ENCODE results near the gene SLC9A3. TPM values are rescaled to one million over a fixed set of nuclear protein-coding genes. Genes with fewer than 3 reads are reported as not detected.
A peak's percentile ranks its signal among the peaks of the same experiment; 100 is the strongest.

The SLC9A3 gene
- total RNA-seq: 1 to 10 TPM; 1.7 to 1.8 TPM

GRCh38 chr5:524234-524972, at the start of gene SLC9A3:
Gene SLC9A3 (minus strand): TSS chr5:524449.
- Mint-ChIP-seq H3K36me3 (no peaks in the 10 kb centered on the region), H3K4me1 (ENCODE audit: low read depth) (peaks cover 33% of the 10 kb centered on the region), H3K27me3 (peaks cover 55% of the 10 kb centered on the region), H3K27ac (no peak within 1 kb of the TSS), H3K9me3 (no peaks in the 10 kb centered on the region), H3K4me3 (peak within 1 kb of the TSS; percentile 5)
- intact Hi-C loops (cut with micrococcal nuclease): no loop called here
- CTCF ChIA-PET: no interaction called here
- no peak for DNase-seq
- POLR2A ChIA-PET: no interaction called here

GRCh38 chr5:573976-574375, 49.7 kb upstream of the SLC9A3 start:
- no peak for DNase-seq
- intact Hi-C loops (cut with micrococcal nuclease): no loop called here
- ChIA-PET CTCF (no interaction called here), POLR2A (no interaction called here)
- H3K27me3 Mint-ChIP-seq: peaks cover 22% of the 10 kb centered on the region
- peaks cover 3% of the 10 kb centered on the region for H3K36me3 Mint-ChIP-seq
- no peaks in the 10 kb centered on the region for H3K4me1 Mint-ChIP-seq (ENCODE audit: low read depth)
- H3K27ac Mint-ChIP-seq: no peak overlapping the region
- no peak overlapping the region for H3K4me3 Mint-ChIP-seq
- H3K9me3 Mint-ChIP-seq: peaks cover 29% of the 10 kb centered on the region

DNA sequence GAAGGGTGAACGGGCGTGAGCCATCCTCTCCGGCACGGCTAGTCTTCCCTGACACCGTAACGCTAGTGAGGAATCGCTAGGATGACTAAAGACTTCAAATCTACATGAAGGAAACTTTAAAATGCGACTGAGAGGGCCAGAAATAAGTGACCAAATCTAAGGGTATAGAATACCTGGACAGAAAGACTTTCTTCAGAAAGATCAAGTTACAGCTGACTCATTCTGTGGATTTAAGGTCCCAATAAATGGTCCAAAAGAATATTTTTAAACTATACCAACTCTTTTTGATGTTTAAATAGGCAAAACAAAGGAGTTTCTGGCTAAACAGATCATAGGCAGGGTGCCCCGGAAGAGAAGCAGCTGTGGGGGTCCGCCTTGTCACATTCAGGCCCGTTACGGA, 49.0 kb upstream of the SLC9A3 start:
- Mint-ChIP-seq H3K27ac (no peak overlapping the region), H3K4me1 (ENCODE audit: low read depth) (no peaks in the 10 kb centered on the region), H3K27me3 (peaks cover 25% of the 10 kb centered on the region), H3K9me3 (peaks cover 29% of the 10 kb centered on the region), H3K36me3 (peaks cover 3% of the 10 kb centered on the region), H3K4me3 (no peak overlapping the region)
- intact Hi-C loops (cut with micrococcal nuclease): no loop called here
- DNase-seq: no peak
- CTCF ChIA-PET: no interaction called here
- POLR2A ChIA-PET: no interaction called here

- H3K27ac Mint-ChIP-seq: no peak overlapping the region
- CTCF ChIA-PET: no interaction called here
- H3K9me3 Mint-ChIP-seq: peaks cover 26% of the 10 kb centered on the region
These were observed 48.3 kb upstream of the SLC9A3 start for GRCh38 chr5:572398-573019.

DNA sequence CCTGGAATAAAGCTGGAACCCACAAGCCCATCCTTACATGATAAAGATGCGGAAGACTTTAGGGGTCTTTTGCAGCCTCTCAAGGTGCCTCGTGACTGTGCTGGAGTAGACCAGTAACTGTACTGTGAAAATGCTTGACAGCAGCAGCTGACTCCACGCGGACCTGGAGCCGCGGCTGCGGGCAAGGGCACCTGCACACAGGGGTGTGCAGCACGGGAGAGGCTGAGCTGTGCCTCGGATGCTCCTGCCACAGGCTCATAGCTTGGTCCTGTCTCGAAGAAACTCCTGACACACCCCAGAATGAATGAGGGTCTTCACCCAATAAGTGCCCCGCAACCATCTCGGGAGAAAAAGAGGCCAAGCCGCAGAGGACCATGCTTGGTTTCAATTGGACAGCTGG, 47.5 kb upstream of the SLC9A3 start:
- Mint-ChIP-seq H3K27me3 (peaks cover 22% of the 10 kb centered on the region), H3K4me3 (no peak overlapping the region), H3K9me3 (peaks cover 18% of the 10 kb centered on the region), H3K4me1 (ENCODE audit: low read depth) (no peaks in the 10 kb centered on the region), H3K27ac (no peak overlapping the region), H3K36me3 (peaks cover 3% of the 10 kb centered on the region)
- intact Hi-C loops (cut with micrococcal nuclease): no loop called here
- CTCF ChIA-PET: no interaction called here
- POLR2A ChIA-PET: no interaction called here
- no peak for DNase-seq

More at GRCh38 chr5:572398-573019, 48.3 kb upstream of the SLC9A3 start:
- Mint-ChIP-seq H3K4me3 (no peak overlapping the region), H3K27me3 (peaks cover 25% of the 10 kb centered on the region), H3K36me3 (peaks cover 3% of the 10 kb centered on the region), H3K4me1 (ENCODE audit: low read depth) (no peaks in the 10 kb centered on the region)
- DNase-seq: no peak
- intact Hi-C loops (cut with micrococcal nuclease): no loop called here
- POLR2A ChIA-PET: no interaction called here

GRCh38 chr5:570886-571285, 46.6 kb upstream of the SLC9A3 start:
- DNase-seq: peak; percentile 6

DNA sequence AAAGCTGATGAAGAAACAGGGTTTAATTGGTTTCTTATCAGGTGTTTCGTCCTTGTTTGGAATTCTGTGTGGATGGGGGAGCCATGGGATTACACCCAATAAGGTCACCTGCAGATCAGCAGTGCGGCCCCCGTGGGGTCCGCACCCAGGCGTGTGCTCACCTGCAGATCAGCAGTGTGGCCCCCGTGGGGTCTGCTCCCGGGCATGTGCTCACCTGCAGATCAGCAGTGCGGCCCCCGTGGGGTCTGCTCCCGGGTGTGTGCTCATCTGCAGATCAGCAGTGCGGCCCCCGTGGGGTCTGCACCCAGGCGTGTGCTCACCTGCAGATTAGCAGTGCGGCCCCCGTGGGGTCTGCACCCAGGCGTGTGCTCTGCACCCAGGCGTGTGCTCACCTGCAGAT, 46.2 kb upstream of the SLC9A3 start:
- ChIA-PET POLR2A (no interaction called here), CTCF (no interaction called here)
- H3K9me3 Mint-ChIP-seq: peaks cover 7% of the 10 kb centered on the region
- H3K36me3 Mint-ChIP-seq: no peaks in the 10 kb centered on the region
- intact Hi-C loops (cut with micrococcal nuclease): no loop called here
- H3K27me3 Mint-ChIP-seq: peaks cover 19% of the 10 kb centered on the region
- no peak overlapping the region for H3K27ac Mint-ChIP-seq
- no peak for DNase-seq
- no peaks in the 10 kb centered on the region for H3K4me1 Mint-ChIP-seq (ENCODE audit: low read depth)
- no peak overlapping the region for H3K4me3 Mint-ChIP-seq

More at GRCh38 chr5:570886-571285, 46.6 kb upstream of the SLC9A3 start:
- Mint-ChIP-seq H3K27ac (no peak overlapping the region), H3K27me3 (peaks cover 23% of the 10 kb centered on the region), H3K4me3 (no peak overlapping the region), H3K36me3 (peaks cover 3% of the 10 kb centered on the region), H3K9me3 (peaks cover 12% of the 10 kb centered on the region), H3K4me1 (ENCODE audit: low read depth) (no peaks in the 10 kb centered on the region)
- intact Hi-C loops (cut with micrococcal nuclease): no loop called here
- ChIA-PET POLR2A (no interaction called here), CTCF (no interaction called here)

DNA sequence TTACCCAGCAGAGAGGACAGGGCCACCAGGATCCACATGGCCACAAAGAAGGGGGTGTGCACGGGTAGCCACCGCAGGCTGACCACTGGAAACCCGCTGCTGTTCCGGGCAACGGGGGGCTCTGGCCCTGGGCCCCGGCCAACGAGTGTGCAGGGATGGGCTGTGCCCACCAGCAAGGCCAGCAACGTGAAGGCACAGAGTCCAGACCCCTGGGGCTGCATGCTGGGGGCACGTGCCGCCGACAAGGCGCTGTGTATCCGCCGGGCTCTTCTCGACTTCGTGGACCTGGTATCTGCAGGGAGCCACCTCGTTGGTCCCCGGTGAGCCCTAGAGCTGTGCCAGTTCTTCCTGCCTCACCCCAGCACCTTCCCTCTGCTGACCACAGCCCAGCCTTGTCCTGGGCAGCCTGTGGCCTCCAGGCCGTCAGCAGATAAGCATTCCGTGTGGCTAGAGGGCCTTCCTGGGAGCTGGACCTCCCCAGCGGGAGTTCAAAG, 45.7 kb upstream of the SLC9A3 start:
- peak; percentile 3 for DNase-seq
- H3K4me1 Mint-ChIP-seq (ENCODE audit: low read depth): no peaks in the 10 kb centered on the region
- peaks cover 2% of the 10 kb centered on the region for H3K9me3 Mint-ChIP-seq
- intact Hi-C loops (cut with micrococcal nuclease): no loop called here
- H3K4me3 Mint-ChIP-seq: no peak overlapping the region
- CTCF ChIA-PET: no interaction called here
- peaks cover 14% of the 10 kb centered on the region for H3K27me3 Mint-ChIP-seq
- POLR2A ChIA-PET: no interaction called here
- no peaks in the 10 kb centered on the region for H3K36me3 Mint-ChIP-seq
- no peak overlapping the region for H3K27ac Mint-ChIP-seq

- ChIA-PET CTCF (no interaction called here), POLR2A (no interaction called here)
- H3K4me1 Mint-ChIP-seq (ENCODE audit: low read depth): no peaks in the 10 kb centered on the region
- no peaks in the 10 kb centered on the region for H3K9me3 Mint-ChIP-seq
- intact Hi-C loops (cut with micrococcal nuclease): no loop called here
- no peak overlapping the region for H3K27ac Mint-ChIP-seq
- H3K4me3 Mint-ChIP-seq: no peak overlapping the region
- no peaks in the 10 kb centered on the region for H3K36me3 Mint-ChIP-seq
- H3K27me3 Mint-ChIP-seq: peaks cover 12% of the 10 kb centered on the region
- DNase-seq: peak; percentile 3
These were observed 45.2 kb upstream of the SLC9A3 start for GRCh38 chr5:569358-569867.

GRCh38 chr5:568809-569208, 44.6 kb upstream of the SLC9A3 start:
- peaks cover 12% of the 10 kb centered on the region for H3K27me3 Mint-ChIP-seq
- ChIA-PET POLR2A (no interaction called here), CTCF (no interaction called here)
- H3K36me3 Mint-ChIP-seq: no peaks in the 10 kb centered on the region
- no peak overlapping the region for H3K4me3 Mint-ChIP-seq
- no peaks in the 10 kb centered on the region for H3K4me1 Mint-ChIP-seq (ENCODE audit: low read depth)
- DNase-seq: peak; percentile 3
- intact Hi-C loops (cut with micrococcal nuclease): no loop called here
- H3K9me3 Mint-ChIP-seq: no peaks in the 10 kb centered on the region
- H3K27ac Mint-ChIP-seq: no peak overlapping the region

DNA sequence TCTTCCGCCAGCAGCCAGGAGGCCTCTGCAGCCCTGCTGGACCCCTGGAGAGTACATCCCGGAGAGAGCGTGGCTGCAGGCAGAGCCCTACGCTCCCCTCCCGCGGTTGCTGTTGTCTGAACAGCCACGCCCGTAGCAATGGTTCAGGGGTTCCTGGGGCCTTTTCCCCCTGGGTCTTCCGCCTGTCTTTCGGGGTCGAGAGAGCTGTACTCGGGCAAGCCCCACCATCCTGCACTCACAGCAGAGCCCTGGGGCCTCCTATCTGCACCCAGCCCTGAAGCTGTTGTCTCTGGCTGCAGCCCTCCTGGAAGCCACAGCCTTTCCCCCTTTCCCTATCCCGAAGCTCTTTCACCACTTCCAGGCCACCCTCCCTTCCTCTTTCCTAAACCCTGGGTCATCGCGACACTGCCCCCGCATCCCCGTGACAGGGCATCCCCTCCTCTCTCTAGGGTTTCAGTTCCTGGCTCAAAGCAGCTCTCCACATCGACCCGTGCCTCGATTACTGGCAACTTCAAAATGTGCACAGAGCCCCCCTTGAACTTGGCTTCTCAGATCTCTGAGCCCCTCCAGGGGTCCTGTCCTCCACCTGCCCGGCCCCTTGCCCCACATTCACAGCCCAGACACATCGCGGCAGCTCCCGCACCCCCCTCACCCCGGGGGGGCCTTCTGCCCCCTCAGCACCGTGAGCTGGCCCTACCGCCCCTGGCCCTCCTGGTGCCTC, 44.0 kb upstream of the SLC9A3 start:
- peak; percentile 5 for DNase-seq
- H3K27ac Mint-ChIP-seq: no peak overlapping the region
- ChIA-PET CTCF (no interaction called here), POLR2A (no interaction called here)
- H3K4me1 Mint-ChIP-seq (ENCODE audit: low read depth): no peaks in the 10 kb centered on the region
- H3K36me3 Mint-ChIP-seq: no peaks in the 10 kb centered on the region
- H3K27me3 Mint-ChIP-seq: peaks cover 12% of the 10 kb centered on the region
- intact Hi-C loops (cut with micrococcal nuclease): no loop called here
- H3K9me3 Mint-ChIP-seq: no peaks in the 10 kb centered on the region
- no peak overlapping the region for H3K4me3 Mint-ChIP-seq

GRCh38 chr5:567664-568060, 43.4 kb upstream of the SLC9A3 start:
- DNase-seq: no peak
- POLR2A ChIA-PET: no interaction called here
- H3K4me3 Mint-ChIP-seq: no peak overlapping the region
- H3K36me3 Mint-ChIP-seq: no peaks in the 10 kb centered on the region
- CTCF ChIA-PET: no interaction called here
- peaks cover 12% of the 10 kb centered on the region for H3K27me3 Mint-ChIP-seq
- intact Hi-C loops (cut with micrococcal nuclease): no loop called here
- H3K9me3 Mint-ChIP-seq: no peaks in the 10 kb centered on the region
- H3K4me1 Mint-ChIP-seq (ENCODE audit: low read depth): no peaks in the 10 kb centered on the region
- no peak overlapping the region for H3K27ac Mint-ChIP-seq
